ENCODE measurements around the gene FOXN3.

FOXN3 gene

GRCh38 chr14:89340200-89341181, 76.5 kb downstream of the FOXN3 start:
- H3K27ac ChIP-seq, result no peak overlapping the region
- TF ChIP-seq CTCF (IDR thresholded peaks at IDR 0.05) (no peak), ZFX (IDR thresholded peaks at IDR 0.05; ENCODE audit: borderline replicate concordance) (no peak)

GRCh38 chr14:89339579-89339978, 77.5 kb downstream of the FOXN3 start:
- TF ChIP-seq CTCF (IDR thresholded peaks at IDR 0.05) (no peak), ZFX (IDR thresholded peaks at IDR 0.05; ENCODE audit: borderline replicate concordance) (no peak)
- no peak overlapping the region for H3K27ac ChIP-seq

GRCh38 chr14:89339158-89339557, 77.9 kb downstream of the FOXN3 start:
- no peak overlapping the region for H3K27ac ChIP-seq
- no peak for TF ChIP-seq ZFX (IDR thresholded peaks at IDR 0.05; ENCODE audit: borderline replicate concordance)
- no peak for TF ChIP-seq CTCF (IDR thresholded peaks at IDR 0.05)

GRCh38 chr14:89336338-89336737, 80.7 kb downstream of the FOXN3 start:
- 0 out of 2 replicates have a peak, but pooled peaks have one; percentile 9 for TF ChIP-seq CTCF (IDR thresholded peaks at IDR 0.05)
- no peak for TF ChIP-seq ZFX (IDR thresholded peaks at IDR 0.05; ENCODE audit: borderline replicate concordance)
- no peak overlapping the region for H3K27ac ChIP-seq

- TF ChIP-seq CTCF (IDR thresholded peaks at IDR 0.05), result no peak
- TF ChIP-seq ZFX (IDR thresholded peaks at IDR 0.05; ENCODE audit: borderline replicate concordance), result no peak
- H3K27ac ChIP-seq, result no peak overlapping the region
Measured at GRCh38 chr14:89332031-89332430, 85.0 kb downstream of the FOXN3 start.

- no peak overlapping the region for H3K27ac ChIP-seq
- no peak for TF ChIP-seq ZFX (IDR thresholded peaks at IDR 0.05; ENCODE audit: borderline replicate concordance)
- no peak for TF ChIP-seq CTCF (IDR thresholded peaks at IDR 0.05)
Measured at GRCh38 chr14:89331398-89331797, 85.6 kb downstream of the FOXN3 start.

All from 22Rv1 (cell line).